CD14-positive monocyte (primary cell): ENCODE data around the gene SPTB. TPM values are rescaled to one million over a fixed set of nuclear protein-coding genes. Genes with fewer than 3 reads are reported as not detected.

Experiments
- DNase-seq, 3 donors: peaks; one replicate each; pipeline ENCODE4 v3.0.0-alpha.2; 2011 to 2022
- H2AFZ ChIP-seq: 2 replicates; pipeline ENCODE4 v1.6.0; 2012; ENCODE audit warnings: mild to moderate bottlenecking, low read depth, low read length, inconsistent platforms; ENCODE audit not compliant: insufficient read depth, poor library complexity, severe bottlenecking
- H3K27ac ChIP-seq, 2 donors: 1 replicate in 1 of 2; 2 replicates in 1 of 2; pipeline ENCODE4 v1.5.1; 2012 to 2013; ENCODE audit warnings: low read length in 2 of 2, control low read depth in 1 of 2, inconsistent platforms in 1 of 2, low read depth in 1 of 2, mild to moderate bottlenecking in 1 of 2
- H3K27me3 ChIP-seq, 2 donors: one replicate each; pipeline versions ENCODE4 v1.6.0 to v1.6.1; 2011 to 2013; ENCODE audit warnings: low read length in 2 of 2; ENCODE audit not compliant: control insufficient read depth in 2 of 2, insufficient read depth in 2 of 2
- H3K36me3 ChIP-seq, 2 donors: replicated peaks in 1 of 2; 1 replicate in 1 of 2; 2 replicates in 1 of 2; pipeline versions ENCODE4 v1.5.1 to v1.6.1; 2012 to 2013; ENCODE audit warnings: low read length in 2 of 2, control low read depth in 1 of 2, inconsistent platforms in 1 of 2, mild to moderate bottlenecking in 1 of 2; ENCODE audit not compliant: insufficient read depth in 2 of 2, control insufficient read depth in 1 of 2
- H3K4me1 ChIP-seq, 2 donors: 1 replicate in 1 of 2; 2 replicates in 1 of 2; pipeline versions ENCODE4 v1.5.1 to v1.6.1; 2012 to 2013; ENCODE audit warnings: low read length in 2 of 2, control low read depth in 1 of 2, inconsistent platforms in 1 of 2, mild to moderate bottlenecking in 1 of 2, moderate library complexity in 1 of 2; ENCODE audit not compliant: insufficient read depth in 2 of 2, control insufficient read depth in 1 of 2
- H3K4me2 ChIP-seq: replicated peaks from 2 replicates; pipeline ENCODE3; 2012; ENCODE audit warnings: low read length, moderate library complexity, mild to moderate bottlenecking; ENCODE audit not compliant: poor library complexity, severe bottlenecking; ENCODE audit errors: extremely low read depth
- H3K4me3 ChIP-seq, 3 experiments: fragments of 200-600 bp in 1 of 3; sonication (generic) in 1 of 3; replicated peaks in 1 of 3; 1 replicate in 2 of 3; 2 replicates in 1 of 3; pipeline ENCODE4 v1.5.1; 2011 to 2013; ENCODE audit warnings: low read length in 3 of 3, mild to moderate bottlenecking in 3 of 3, control low read depth in 2 of 3, low read depth in 2 of 3, inconsistent platforms in 1 of 3, moderate library complexity in 1 of 3
- H3K79me2 ChIP-seq: 2 replicates; pipeline ENCODE4 v1.6.0; 2012; ENCODE audit warnings: mild to moderate bottlenecking, control low read depth, inconsistent platforms, low read length, moderate library complexity; ENCODE audit not compliant: insufficient read depth
- H3K9ac ChIP-seq: 2 replicates; pipeline ENCODE4 v1.6.0; 2017; ENCODE audit warnings: low read length, mild to moderate bottlenecking; ENCODE audit not compliant: insufficient read depth, poor library complexity, severe bottlenecking
- H3K9me3 ChIP-seq, 2 donors: replicated peaks in 1 of 2; 1 replicate in 1 of 2; 2 replicates in 1 of 2; pipeline versions ENCODE4 v1.5.1 to v1.6.1; 2012 to 2013; ENCODE audit warnings: low read length in 2 of 2, control low read depth in 1 of 2; ENCODE audit not compliant: control insufficient read depth in 1 of 2, insufficient read depth in 1 of 2
- H4K20me1 ChIP-seq: 2 replicates; pipeline ENCODE4 v1.6.0; 2012; ENCODE audit warnings: mild to moderate bottlenecking, low read length, control low read depth, moderate library complexity; ENCODE audit not compliant: insufficient read depth
- H3K27ac Mint-ChIP-seq, 7 donors: one replicate each; pipeline ENCODE4 v1.8.0; 2020; ENCODE audit warnings: mild to moderate bottlenecking in 7 of 7, mixed read lengths in 7 of 7, moderate library complexity in 6 of 7, inconsistent platforms in 2 of 7
- H3K27me3 Mint-ChIP-seq, 3 donors: one replicate each; pipeline ENCODE4 v1.8.0; 2021 to 2022; ENCODE audit warnings: low read depth in 3 of 3, mild to moderate bottlenecking in 3 of 3, mixed read lengths in 3 of 3, moderate library complexity in 3 of 3, inconsistent platforms in 1 of 3
- H3K36me3 Mint-ChIP-seq, 2 donors: one replicate each; pipeline ENCODE4 v1.8.0; 2020; ENCODE audit warnings: mixed read lengths in 2 of 2, inconsistent platforms in 1 of 2, mild to moderate bottlenecking in 1 of 2
- H3K4me1 Mint-ChIP-seq: one replicate; pipeline ENCODE4 v1.8.0; 2020; ENCODE audit warnings: mild to moderate bottlenecking, mixed read lengths
- H3K4me3 Mint-ChIP-seq, 2 donors: one replicate each; pipeline ENCODE4 v1.8.0; 2020; ENCODE audit warnings: mild to moderate bottlenecking in 2 of 2, mixed read lengths in 2 of 2, moderate library complexity in 1 of 2
- H3K9me3 Mint-ChIP-seq, 7 donors: one replicate each; pipeline ENCODE4 v1.8.0; 2020 to 2022; ENCODE audit warnings: mixed read lengths in 7 of 7, mild to moderate bottlenecking in 6 of 7, moderate library complexity in 6 of 7, inconsistent platforms in 2 of 7
- WGBS: methylation state at CpG from one replicate; pipeline ENCODE4 v1.1.5; 2013; ENCODE audit warnings: missing lambda C conversion rate; ENCODE audit not compliant: insufficient coverage; 5-methylcytosine and 5-hydroxymethylcytosine counted together
- intact Hi-C, 2 donors: fragments of 100-400 bp; cut with micrococcal nuclease; formaldehyde crosslinking; loops; one replicate each; pipeline versions ENCODE4 v1.15.0 to v1.15.1; 2023
- polyA plus RNA-seq, 3 donors: library from polyadenylated mRNA; depleted of rRNA in 1 of 3; unstranded in 2 of 3; stranded (reverse) in 1 of 3; fragments of 300-500 nt in 2 of 3; fragments of >200 nt in 1 of 3; fragmentation: Illumina TruSeq in 2 of 3; gene quantifications; 1 replicate in 2 of 3; 2 replicates in 1 of 3; pipeline ENCODE4 v1.2.3, GENCODE V29; 2012 to 2021
- TF ChIP-seq, protein P1 (sequence below): fragments of 200-600 bp; IDR thresholded peaks from one replicate; pipeline ENCODE4 v1.8.0; 2022; ENCODE audit warnings: antibody characterized with exemption, mild to moderate bottlenecking

Gene SPTB
- polyA plus RNA-seq, 3 donors = not detected

DNA sequence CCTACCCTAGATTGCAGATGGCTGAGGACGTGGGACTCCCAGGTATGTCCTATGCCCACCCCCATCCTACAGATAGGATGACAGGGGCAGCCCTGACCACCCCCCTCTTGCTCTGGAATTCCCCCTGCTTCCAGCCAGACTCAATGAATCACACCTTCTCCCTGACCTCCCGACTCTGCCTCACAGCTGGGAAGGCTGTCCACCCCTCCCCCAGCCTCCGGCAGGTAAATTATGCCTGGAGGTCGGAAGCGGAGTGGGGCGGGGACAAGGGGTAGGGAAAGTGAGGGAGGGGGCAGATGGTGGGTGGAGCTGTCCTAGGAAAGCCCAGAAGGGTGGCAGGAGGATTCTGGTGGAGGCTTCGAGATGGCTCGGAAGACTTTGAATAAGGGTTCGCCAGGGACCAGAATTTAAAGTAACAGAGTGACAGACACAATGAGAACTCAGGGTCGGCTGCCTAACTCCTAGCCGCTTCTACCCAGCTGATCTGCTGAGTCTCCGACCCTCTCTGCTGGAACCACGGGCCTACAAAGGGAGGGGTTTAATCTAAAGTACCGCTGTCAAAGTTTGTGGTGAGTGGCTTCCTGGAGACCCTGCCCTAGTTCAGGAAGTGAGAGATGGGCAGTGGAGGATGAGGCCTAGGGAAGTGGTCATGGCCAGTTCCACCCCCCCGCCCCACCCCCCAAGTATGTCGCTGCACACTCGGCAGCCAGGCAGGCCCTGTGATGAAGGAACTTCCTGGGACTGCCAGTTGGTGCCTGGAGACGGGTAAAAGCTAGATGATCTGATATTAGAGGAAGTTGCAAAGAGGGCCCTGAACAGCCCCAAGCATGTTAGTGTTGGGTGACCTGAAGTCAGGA lies 171.3 kb downstream of the SPTB start:
- peaks cover 32% of the 10 kb centered on the region for H3K79me2 ChIP-seq
- H3K4me1 ChIP-seq = peaks cover 69 to 82% of the 10 kb centered on the region in 2 donors
- intact Hi-C loops = loop anchor here (1.0 to 5.0 kb wide), 2 partner anchors 9 to 36 kb away; no protein-coding TSS in a partner anchor

DNA sequence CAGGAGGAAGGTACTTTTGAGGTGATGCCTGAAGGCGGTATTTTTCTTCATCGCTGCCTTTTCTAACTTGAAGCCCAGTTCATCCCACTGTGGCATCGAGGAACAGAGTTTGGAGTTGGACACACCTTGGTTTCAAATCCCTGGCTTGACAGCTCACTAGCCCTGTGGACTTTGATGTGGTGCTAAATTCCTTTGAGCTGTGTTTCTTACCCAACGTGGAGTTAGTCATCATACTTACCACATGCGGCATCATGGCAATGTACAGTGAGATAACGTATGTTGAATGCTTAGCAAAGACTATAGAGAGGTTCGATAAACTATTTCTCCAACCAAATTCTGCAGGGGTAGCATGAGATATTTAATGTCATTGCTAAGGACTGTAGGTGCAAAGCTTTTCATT lies 172.0 kb downstream of the SPTB start:
- intact Hi-C loops = loop anchor here (1.0 to 5.0 kb wide), 2 partner anchors 8 to 35 kb away; no protein-coding TSS in a partner anchor
- H3K4me3 Mint-ChIP-seq = no peak overlapping the region

More for the DNA sequence above, 171.3 kb downstream of the SPTB start:
- peaks cover 0 to 5% (median 2%) of the 10 kb centered on the region in 7 donors for H3K9me3 Mint-ChIP-seq
- peaks cover 3 to 6% of the 10 kb centered on the region in 2 donors for H3K27me3 ChIP-seq
- H3K4me3 Mint-ChIP-seq = peak overlapping the region; percentile 66 to 76
- WGBS = 3% methylated on average over 8 of the region's 18 CpGs
- H3K27me3 Mint-ChIP-seq = peaks cover 3 to 16% (median 4%) of the 10 kb centered on the region in 3 donors
- peak; percentile 91 to 95 (median 92) for DNase-seq
- H3K36me3 Mint-ChIP-seq = peaks cover 11 to 14% of the 10 kb centered on the region in 2 donors
- peak overlapping the region in 2 of 3 experiments; percentile 6 to 56 for H3K4me3 ChIP-seq
- H2AFZ ChIP-seq = peak overlapping the region; percentile 54
- peaks cover 68% of the 10 kb centered on the region for H3K4me1 Mint-ChIP-seq
- peak overlapping the region; percentile 58 for H3K4me2 ChIP-seq
- H3K9ac ChIP-seq = peak overlapping the region; percentile 55
- TF ChIP-seq, protein P1, sequence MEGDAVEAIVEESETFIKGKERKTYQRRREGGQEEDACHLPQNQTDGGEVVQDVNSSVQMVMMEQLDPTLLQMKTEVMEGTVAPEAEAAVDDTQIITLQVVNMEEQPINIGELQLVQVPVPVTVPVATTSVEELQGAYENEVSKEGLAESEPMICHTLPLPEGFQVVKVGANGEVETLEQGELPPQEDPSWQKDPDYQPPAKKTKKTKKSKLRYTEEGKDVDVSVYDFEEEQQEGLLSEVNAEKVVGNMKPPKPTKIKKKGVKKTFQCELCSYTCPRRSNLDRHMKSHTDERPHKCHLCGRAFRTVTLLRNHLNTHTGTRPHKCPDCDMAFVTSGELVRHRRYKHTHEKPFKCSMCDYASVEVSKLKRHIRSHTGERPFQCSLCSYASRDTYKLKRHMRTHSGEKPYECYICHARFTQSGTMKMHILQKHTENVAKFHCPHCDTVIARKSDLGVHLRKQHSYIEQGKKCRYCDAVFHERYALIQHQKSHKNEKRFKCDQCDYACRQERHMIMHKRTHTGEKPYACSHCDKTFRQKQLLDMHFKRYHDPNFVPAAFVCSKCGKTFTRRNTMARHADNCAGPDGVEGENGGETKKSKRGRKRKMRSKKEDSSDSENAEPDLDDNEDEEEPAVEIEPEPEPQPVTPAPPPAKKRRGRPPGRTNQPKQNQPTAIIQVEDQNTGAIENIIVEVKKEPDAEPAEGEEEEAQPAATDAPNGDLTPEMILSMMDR = no peak
- H3K9me3 ChIP-seq = no peaks in the 10 kb centered on the region
- peak overlapping the region; percentile 85 to 86 for H3K27ac ChIP-seq
- H4K20me1 ChIP-seq = no peaks in the 10 kb centered on the region
- H3K36me3 ChIP-seq = no peaks in the 10 kb centered on the region
- peak overlapping the region; percentile 93 to 98 (median 96) for H3K27ac Mint-ChIP-seq

More for the DNA sequence above, 172.0 kb downstream of the SPTB start:
- peak overlapping the region; percentile 93 to 98 (median 96) for H3K27ac Mint-ChIP-seq
- peak; percentile 71 to 91 (median 84) for DNase-seq
- peak overlapping the region; percentile 85 to 86 for H3K27ac ChIP-seq
- peak overlapping the region in 1 of 3 experiments; percentile 56 for H3K4me3 ChIP-seq
- H3K36me3 Mint-ChIP-seq = peaks cover 11 to 19% of the 10 kb centered on the region in 2 donors
- H3K9ac ChIP-seq = peak overlapping the region; percentile 55
- H4K20me1 ChIP-seq = no peaks in the 10 kb centered on the region
- peaks cover 0 to 5% (median under 1%) of the 10 kb centered on the region in 7 donors for H3K9me3 Mint-ChIP-seq
- peaks cover 75% of the 10 kb centered on the region for H3K4me1 Mint-ChIP-seq
- TF ChIP-seq, protein P1 = no peak
- H2AFZ ChIP-seq = no peak overlapping the region
- H3K9me3 ChIP-seq = no peaks in the 10 kb centered on the region
- peaks cover 77 to 88% of the 10 kb centered on the region in 2 donors for H3K4me1 ChIP-seq
- H3K79me2 ChIP-seq = peaks cover 32% of the 10 kb centered on the region
- WGBS = no CpG with 5 or more reads among the region's 7 CpGs
- no peaks in the 10 kb centered on the region for H3K36me3 ChIP-seq
- H3K4me2 ChIP-seq = peak overlapping the region; percentile 58
- H3K27me3 ChIP-seq = peaks cover 10 to 13% of the 10 kb centered on the region in 2 donors
- peaks cover 10 to 23% (median 11%) of the 10 kb centered on the region in 3 donors for H3K27me3 Mint-ChIP-seq
